ENCODE data around the gene HELZ.
"Not testable (repeated sequence)": the region's sequence is repeated elsewhere in the genome, so short reads cannot be mapped to it uniquely, and the experiment has no call there.

The HELZ gene, protein sequence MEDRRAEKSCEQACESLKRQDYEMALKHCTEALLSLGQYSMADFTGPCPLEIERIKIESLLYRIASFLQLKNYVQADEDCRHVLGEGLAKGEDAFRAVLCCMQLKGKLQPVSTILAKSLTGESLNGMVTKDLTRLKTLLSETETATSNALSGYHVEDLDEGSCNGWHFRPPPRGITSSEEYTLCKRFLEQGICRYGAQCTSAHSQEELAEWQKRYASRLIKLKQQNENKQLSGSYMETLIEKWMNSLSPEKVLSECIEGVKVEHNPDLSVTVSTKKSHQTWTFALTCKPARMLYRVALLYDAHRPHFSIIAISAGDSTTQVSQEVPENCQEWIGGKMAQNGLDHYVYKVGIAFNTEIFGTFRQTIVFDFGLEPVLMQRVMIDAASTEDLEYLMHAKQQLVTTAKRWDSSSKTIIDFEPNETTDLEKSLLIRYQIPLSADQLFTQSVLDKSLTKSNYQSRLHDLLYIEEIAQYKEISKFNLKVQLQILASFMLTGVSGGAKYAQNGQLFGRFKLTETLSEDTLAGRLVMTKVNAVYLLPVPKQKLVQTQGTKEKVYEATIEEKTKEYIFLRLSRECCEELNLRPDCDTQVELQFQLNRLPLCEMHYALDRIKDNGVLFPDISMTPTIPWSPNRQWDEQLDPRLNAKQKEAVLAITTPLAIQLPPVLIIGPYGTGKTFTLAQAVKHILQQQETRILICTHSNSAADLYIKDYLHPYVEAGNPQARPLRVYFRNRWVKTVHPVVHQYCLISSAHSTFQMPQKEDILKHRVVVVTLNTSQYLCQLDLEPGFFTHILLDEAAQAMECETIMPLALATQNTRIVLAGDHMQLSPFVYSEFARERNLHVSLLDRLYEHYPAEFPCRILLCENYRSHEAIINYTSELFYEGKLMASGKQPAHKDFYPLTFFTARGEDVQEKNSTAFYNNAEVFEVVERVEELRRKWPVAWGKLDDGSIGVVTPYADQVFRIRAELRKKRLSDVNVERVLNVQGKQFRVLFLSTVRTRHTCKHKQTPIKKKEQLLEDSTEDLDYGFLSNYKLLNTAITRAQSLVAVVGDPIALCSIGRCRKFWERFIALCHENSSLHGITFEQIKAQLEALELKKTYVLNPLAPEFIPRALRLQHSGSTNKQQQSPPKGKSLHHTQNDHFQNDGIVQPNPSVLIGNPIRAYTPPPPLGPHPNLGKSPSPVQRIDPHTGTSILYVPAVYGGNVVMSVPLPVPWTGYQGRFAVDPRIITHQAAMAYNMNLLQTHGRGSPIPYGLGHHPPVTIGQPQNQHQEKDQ (N-terminal part only)

GRCh38 chr17:67245073-67245693, at the start of gene HELZ:
TSS of gene HELZ (minus strand) at chr17:67245196. CDS start at chr17:67218804, 26,392 bp downstream.
- peak; percentile 78 for DNase-seq

- DNase-seq, result no peak
Measured at GRCh38 chr17:67293251-67294203, 48.5 kb upstream of the HELZ start.

DNA sequence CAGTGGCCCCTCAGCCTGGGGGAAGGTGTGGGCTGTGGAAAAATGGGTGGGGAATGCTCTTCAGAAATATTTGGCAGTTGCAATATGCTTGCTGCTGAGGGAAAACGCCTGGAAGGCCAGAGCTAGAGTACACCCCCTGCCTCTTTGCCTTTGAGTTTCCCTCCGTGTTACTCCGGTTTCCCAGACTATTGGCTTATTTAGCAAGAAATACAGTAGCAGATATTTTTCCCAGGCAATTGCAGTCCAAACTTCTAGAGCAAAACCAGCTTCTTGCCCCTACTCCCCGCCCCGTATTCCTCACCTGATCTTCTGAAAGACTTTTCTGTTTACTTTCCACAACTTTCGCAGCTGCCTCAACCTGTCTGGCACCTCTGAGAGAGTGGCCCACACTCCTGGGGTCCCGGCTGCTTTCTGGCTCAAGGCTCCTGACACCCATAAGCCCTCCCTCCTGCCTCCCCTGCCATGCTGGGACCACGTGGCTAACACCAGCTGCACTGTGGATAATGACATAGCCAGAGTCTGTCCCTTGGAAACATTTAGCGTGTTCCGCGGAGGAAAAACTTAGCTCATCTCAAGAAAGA, 45.8 kb upstream of the HELZ start:
- DNase-seq, result no peak

GRCh38 chr17:67290244-67290643, 45.2 kb upstream of the HELZ start:
- no peak for DNase-seq

DNA sequence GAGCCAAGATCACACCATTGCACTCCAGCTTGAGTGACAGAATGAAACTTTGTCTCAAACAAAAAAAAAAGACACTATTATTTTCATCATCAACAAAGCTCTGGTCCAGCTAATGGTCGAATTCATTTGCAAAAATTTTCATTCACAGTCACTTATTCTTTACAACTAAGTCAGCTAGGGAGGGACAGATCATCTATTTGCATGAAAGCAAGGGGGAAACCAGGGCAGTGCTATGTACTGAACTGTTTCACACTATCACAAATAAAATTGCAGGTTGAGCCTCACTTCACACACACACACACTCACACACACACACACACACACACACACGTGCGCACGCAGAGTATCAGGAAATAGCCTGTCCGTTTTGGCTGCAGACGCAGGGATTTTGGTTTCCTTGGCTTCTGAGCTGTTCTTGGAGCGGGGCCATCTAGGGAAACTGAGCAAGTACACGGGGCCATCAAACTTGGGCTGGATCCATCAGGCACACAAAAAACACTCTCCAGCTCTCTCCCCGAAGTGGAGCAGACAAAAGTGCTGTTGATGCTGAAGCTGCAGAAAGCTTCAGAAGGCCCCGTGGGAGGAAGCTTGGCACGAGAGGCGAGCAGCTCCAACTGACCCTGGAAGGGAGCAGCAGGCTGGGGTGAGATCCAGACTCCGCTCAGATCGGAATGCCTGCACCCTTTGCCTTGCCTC, 44.3 kb upstream of the HELZ start:
- DNase-seq, result no peak

DNA sequence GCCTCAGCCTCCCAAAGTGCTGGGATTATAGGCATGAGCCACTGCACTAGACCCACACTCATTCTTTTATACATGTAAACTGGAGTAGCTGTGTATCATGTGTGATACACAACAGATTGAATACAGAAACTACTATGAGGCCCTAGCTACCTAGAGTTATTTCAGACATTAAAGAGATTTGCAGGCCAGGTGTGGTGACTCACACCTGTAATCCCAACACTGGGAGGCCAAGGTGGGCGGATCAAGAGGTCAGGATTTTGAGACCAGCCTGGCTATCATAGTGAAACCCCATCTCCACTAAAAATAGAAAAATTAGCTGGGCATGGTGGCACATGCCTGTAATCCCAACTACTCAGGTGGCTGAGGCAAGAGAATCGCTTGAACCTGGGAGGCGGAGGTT, 41.8 kb upstream of the HELZ start:
- DNase-seq, result not testable (repeated sequence)

GRCh38 chr17:67285360-67285759, 40.4 kb upstream of the HELZ start:
- no peak for DNase-seq

GRCh38 chr17:67283731-67284516, 38.9 kb upstream of the HELZ start:
- DNase-seq, result no peak

GRCh38 chr17:67281743-67282142, 36.7 kb upstream of the HELZ start:
- DNase-seq, result no peak

GRCh38 chr17:67281053-67281452, 36.1 kb upstream of the HELZ start:
- DNase-seq, result no peak

GRCh38 chr17:67280279-67280678, 35.3 kb upstream of the HELZ start:
- DNase-seq, result no peak

DNA sequence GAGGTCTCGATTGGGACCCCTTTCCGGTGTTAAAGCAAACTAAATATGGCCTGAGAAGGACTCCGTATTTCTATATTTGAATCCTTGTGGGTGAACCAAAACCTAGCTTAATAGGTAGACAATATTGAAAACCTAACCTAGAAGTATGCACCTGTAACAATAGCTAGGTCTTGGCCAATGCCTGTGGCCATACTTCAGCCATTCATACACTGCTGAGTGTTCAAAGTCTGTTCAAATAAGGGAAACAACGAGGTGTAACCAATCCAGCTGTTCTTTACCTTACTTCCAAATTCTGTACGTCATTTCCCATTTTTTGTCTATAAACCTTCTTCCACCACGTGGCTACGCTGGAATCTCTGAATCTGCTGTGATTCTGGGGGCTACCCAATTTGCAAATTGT, 34.1 kb upstream of the HELZ start:
- DNase-seq, result no peak

DNA sequence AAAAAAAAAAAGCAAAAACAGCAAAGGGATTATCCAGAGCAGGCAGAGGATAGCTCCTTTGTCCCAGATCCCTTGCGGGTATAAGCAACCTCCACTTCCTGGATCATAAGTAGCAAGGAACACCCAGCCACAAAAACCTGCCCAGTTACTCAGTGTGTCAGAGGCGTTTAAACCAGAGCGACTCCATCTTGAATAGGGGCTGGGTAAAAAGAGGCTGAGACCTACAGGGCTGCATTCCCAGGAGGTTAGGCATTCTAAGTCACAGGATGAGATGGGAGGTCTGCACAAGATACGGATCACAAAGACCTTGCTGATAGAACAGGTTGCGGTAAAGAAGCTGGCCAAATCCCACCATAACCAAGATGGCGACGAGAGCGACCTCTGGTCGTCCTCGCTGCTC, 33.4 kb upstream of the HELZ start:
- no peak for DNase-seq

- DNase-seq, result no peak
Measured at GRCh38 chr17:67276075-67276474, 31.1 kb upstream of the HELZ start.

DNA sequence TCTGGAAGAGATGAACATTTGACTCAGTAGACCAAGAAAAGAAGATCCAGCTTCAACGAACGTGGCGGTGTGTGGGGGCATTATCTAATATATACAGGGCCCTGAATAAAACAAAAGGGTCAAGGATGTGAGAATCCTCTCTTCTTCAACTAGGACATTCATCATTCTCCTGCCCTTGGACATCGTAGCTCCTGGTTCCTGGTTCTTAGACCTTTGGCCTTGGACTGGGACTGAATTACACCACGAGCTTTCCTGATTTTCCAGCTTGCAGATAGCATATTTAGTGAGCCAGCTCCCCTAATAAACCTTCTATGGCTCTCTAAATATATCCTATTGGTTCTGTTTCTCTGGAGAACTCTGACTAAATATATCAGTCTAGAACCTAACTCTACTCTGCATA, 29.5 kb upstream of the HELZ start:
- no peak for DNase-seq

DNA sequence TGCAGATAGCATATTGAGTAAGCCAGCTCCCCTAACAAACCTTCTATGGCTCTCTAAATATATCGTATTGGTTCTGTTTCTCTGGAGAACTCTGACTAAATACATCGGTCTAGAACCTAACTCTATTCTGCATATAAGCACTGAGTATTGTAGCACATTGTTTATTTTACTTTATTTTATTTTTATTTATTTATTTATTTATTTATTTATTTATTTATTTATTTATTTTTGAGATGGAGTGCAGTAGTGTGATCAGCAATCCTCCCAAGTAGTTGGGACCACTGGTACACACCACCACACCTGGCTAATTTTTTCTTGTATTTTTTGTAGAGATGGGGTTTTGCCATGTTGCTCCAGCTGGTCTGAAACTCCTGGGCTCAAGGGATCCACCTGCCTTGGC, 28.9 kb upstream of the HELZ start:
- DNase-seq, result no peak

- DNase-seq, result no peak
Measured at GRCh38 chr17:67272312-67273047, 27.5 kb upstream of the HELZ start.

GRCh38 chr17:67271187-67271586, 26.2 kb upstream of the HELZ start:
- not testable (repeated sequence) for DNase-seq

DNA sequence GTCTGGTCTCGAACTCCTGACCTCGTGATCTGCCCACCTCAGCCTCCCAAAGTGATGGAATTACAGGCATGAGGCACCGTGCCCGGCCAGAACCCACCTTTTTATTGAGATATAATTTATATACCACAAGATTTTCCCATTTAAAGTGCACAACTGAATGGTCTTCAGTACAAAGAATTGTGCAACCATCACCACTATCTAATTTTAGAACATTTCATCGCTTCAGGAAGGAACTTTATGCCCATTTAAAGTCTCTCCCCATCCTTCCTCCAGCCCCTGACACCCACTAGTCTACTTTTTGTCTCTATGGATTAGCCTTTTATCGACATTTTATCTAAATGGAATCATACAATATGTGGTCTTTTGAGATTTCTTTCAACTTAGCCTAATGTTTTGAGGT, 25.4 kb upstream of the HELZ start:
- DNase-seq, result no peak

All from NCI-H1436 treated with DMSO at 0.1 percent for 48 hours (cell line).